ENCODE data around the gene SGK2.

SGK2 gene

GRCh38 chr20:43532416-43533055 lies 26.3 kb upstream of the SGK2 start:
- no peak overlapping the region for H3K27ac ChIP-seq (ENCODE audit: extremely low read depth, low read depth, low read length)
- H3K36me3 ChIP-seq (ENCODE audit: control insufficient read depth in 2 of 2, insufficient read depth in 1 of 2, low read length in 2 of 2): peaks cover 0 to 75% of the 10 kb centered on the region in 2 experiments; a peak in 1 of 3 replicates
- H3K4me1 ChIP-seq (ENCODE audit: control insufficient read depth, insufficient read depth, low read length): no peaks in the 10 kb centered on the region
- no peak overlapping the region for H3K4me3 ChIP-seq (ENCODE audit: low read depth, low read length)
- H3K9me3 ChIP-seq (ENCODE audit: control insufficient read depth, insufficient read depth, low read depth, low read length): no peaks in the 10 kb centered on the region
- TF ChIP-seq ZNF174 (tag by site-specific recombination; IDR thresholded peaks at IDR 0.05) (no peak), ZNF23 (tag by site-specific recombination; IDR thresholded peaks at IDR 0.05; ENCODE audit: borderline replicate concordance) (no peak)
- TF ChIP-seq, protein P1, sequence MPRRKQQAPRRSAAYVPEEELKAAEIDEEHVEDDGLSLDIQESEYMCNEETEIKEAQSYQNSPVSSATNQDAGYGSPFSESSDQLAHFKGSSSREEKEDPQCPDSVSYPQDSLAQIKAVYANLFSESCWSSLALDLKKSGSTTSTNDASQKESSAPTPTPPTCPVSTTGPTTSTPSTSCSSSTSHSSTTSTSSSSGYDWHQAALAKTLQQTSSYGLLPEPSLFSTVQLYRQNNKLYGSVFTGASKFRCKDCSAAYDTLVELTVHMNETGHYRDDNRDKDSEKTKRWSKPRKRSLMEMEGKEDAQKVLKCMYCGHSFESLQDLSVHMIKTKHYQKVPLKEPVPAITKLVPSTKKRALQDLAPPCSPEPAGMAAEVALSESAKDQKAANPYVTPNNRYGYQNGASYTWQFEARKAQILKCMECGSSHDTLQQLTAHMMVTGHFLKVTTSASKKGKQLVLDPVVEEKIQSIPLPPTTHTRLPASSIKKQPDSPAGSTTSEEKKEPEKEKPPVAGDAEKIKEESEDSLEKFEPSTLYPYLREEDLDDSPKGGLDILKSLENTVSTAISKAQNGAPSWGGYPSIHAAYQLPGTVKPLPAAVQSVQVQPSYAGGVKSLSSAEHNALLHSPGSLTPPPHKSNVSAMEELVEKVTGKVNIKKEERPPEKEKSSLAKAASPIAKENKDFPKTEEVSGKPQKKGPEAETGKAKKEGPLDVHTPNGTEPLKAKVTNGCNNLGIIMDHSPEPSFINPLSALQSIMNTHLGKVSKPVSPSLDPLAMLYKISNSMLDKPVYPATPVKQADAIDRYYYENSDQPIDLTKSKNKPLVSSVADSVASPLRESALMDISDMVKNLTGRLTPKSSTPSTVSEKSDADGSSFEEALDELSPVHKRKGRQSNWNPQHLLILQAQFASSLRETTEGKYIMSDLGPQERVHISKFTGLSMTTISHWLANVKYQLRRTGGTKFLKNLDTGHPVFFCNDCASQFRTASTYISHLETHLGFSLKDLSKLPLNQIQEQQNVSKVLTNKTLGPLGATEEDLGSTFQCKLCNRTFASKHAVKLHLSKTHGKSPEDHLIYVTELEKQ (tag by site-specific recombination; IDR thresholded peaks at IDR 0.05; ENCODE audit: borderline replicate concordance): no peak
- ChIA-PET CTCF (interaction anchor here (1.1 kb wide), 2 partner anchors 9 to 19 kb away, joined by 3 read pairs; no protein-coding TSS in a partner anchor), POLR2A (no interaction called here)

DNA sequence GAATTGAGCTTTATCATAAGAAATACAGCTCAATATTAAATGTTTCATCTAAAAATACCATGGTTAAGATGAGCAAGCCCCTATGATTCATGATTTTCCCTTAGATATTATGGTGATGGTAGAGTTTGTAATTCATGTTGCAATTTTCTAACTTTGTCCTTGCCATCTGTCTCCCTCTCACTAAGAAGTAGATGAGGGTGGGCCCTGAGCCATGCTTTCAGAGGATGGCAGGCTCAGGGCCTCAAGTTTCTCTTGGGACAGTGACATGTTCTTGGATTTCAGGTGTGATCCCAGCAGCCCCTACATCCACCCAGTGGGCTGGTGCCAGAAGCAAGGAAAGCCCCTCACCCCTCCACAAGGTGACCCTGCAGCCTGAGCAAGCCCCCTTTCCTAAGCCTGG lies 25.8 kb upstream of the SGK2 start:
- ChIA-PET CTCF (interaction anchor here (1.1 kb wide), 1 partner anchor 9 kb away, joined by 3 read pairs; no protein-coding TSS in a partner anchor), POLR2A (no interaction called here)
- H3K4me1 ChIP-seq (ENCODE audit: control insufficient read depth, insufficient read depth, low read length): no peaks in the 10 kb centered on the region
- peaks cover 0 to 79% of the 10 kb centered on the region in 2 experiments; a peak in 1 of 3 replicates for H3K36me3 ChIP-seq (ENCODE audit: control insufficient read depth in 2 of 2, insufficient read depth in 1 of 2, low read length in 2 of 2)
- no peaks in the 10 kb centered on the region for H3K9me3 ChIP-seq (ENCODE audit: control insufficient read depth, insufficient read depth, low read depth, low read length)
- no peak overlapping the region for H3K27ac ChIP-seq (ENCODE audit: extremely low read depth, low read depth, low read length)
- H3K4me3 ChIP-seq (ENCODE audit: low read depth, low read length): no peak overlapping the region
- TF ChIP-seq HOXA7 (CRISPR knock-in tag; IDR thresholded peaks at IDR 0.05; ENCODE audit: borderline replicate concordance) (no peak), ZNF248 (tag by site-specific recombination; IDR thresholded peaks at IDR 0.05) (no peak), ZNF501 (tag by site-specific recombination; IDR thresholded peaks at IDR 0.05) (no peak), ZBTB26 (tag by site-specific recombination; optimal IDR thresholded peaks at IDR 0.05) (no peak), ZNF48 (tag by site-specific recombination; IDR thresholded peaks at IDR 0.05) (no peak), SETDB1 (IDR thresholded peaks at IDR 0.05; ENCODE audit: insufficient read length, low read length) (no peak), GLI2 (tag by site-specific recombination; IDR thresholded peaks at IDR 0.05; ENCODE audit: borderline replicate concordance, low read depth) (no peak), ZNF692 (tag by site-specific recombination; IDR thresholded peaks at IDR 0.05) (no peak), KLF9 (tag by site-specific recombination; IDR thresholded peaks at IDR 0.05; ENCODE audit: low read depth) (no peak), ZNF560 (tag by site-specific recombination; IDR thresholded peaks at IDR 0.05; ENCODE audit: borderline replicate concordance) (no peak), ZNF416 (tag by site-specific recombination; IDR thresholded peaks at IDR 0.05) (no peak), ZNF140 (tag by site-specific recombination; IDR thresholded peaks at IDR 0.05) (no peak), ZFP3 (tag by site-specific recombination; IDR thresholded peaks at IDR 0.05; ENCODE audit: low read depth) (no peak), ZNF202 (tag by site-specific recombination; IDR thresholded peaks at IDR 0.05; ENCODE audit: borderline replicate concordance) (no peak)
- TF ChIP-seq, protein P2, sequence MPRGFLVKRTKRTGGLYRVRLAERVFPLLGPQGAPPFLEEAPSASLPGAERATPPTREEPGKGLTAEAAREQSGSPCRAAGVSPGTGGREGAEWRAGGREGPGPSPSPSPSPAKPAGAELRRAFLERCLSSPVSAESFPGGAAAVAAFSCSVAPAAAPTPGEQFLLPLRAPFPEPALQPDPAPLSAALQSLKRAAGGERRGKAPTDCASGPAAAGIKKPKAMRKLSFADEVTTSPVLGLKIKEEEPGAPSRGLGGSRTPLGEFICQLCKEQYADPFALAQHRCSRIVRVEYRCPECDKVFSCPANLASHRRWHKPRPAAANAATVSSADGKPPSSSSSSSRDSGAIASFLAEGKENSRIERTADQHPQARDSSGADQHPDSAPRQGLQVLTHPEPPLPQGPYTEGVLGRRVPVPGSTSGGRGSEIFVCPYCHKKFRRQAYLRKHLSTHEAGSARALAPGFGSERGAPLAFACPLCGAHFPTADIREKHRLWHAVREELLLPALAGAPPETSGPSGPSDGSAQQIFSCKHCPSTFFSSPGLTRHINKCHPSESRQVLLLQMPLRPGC (tag by site-specific recombination; IDR thresholded peaks at IDR 0.05): no peak

Measured in HEK293 (cell line).